PC-9 (cell line): ENCODE results near the gene RAB11FIP2. TPM values are rescaled to one million over a fixed set of nuclear protein-coding genes. Genes with fewer than 3 reads are reported as not detected.
A peak's percentile ranks its signal among the peaks of the same experiment; 100 is the strongest.

Source experiments
- BruUV-seq: library from RNA; stranded (reverse); fragments of 400-500 nt; replicated peaks from 2 replicates; lab custom pipeline; 2021; lab: Mats Ljungman, UMichigan
- CTCF ChIA-PET: fragments of 300-600 bp; sonication (Branson Sonifier 250); formaldehyde crosslinking; loops from one replicate; lab custom pipeline; 2022; ENCODE audit warnings: antibody characterized with exemption; lab: Charles Lee
- POLR2A ChIA-PET: fragments of 300-600 bp; sonication (Branson Sonifier 250); formaldehyde crosslinking; loops from one replicate; lab custom pipeline; 2022; ENCODE audit warnings: antibody characterized with exemption; ENCODE audit not compliant: unreplicated experiment; lab: Charles Lee
- DNase-seq, 2 experiments: peaks; one replicate each; pipeline versions ENCODE4 v3.0.0 to v3.0.0-alpha.2; 2015 to 2022; ENCODE audit warnings: mixed read lengths in 1 of 2
- H2AFZ ChIP-seq: fragments of 200-600 bp; sonication (generic); 2 replicates; pipeline ENCODE4 v1.8.1; 2017; ENCODE audit warnings: antibody characterized with exemption
- H3F3A ChIP-seq: fragments of 200-600 bp; sonication (generic); 2 replicates; pipeline ENCODE4 v1.8.1; 2017; ENCODE audit warnings: antibody characterized with exemption, mild to moderate bottlenecking, low read depth; ENCODE audit not compliant: insufficient read depth
- H3K27ac ChIP-seq: fragments of 200-600 bp; sonication (generic); 2 replicates; pipeline ENCODE4 v1.6.1; 2016; ENCODE audit warnings: mixed run types
- H3K27me3 ChIP-seq: fragments of 200-600 bp; sonication (generic); 2 replicates; pipeline ENCODE4 v1.6.1; 2016; ENCODE audit warnings: low read depth, mixed run types; ENCODE audit not compliant: insufficient read depth
- H3K36me3 ChIP-seq: fragments of 200-600 bp; sonication (generic); 2 replicates; pipeline ENCODE4 v1.6.1; 2016; ENCODE audit warnings: low read depth, mixed run types
- H3K4me1 ChIP-seq: fragments of 200-600 bp; sonication (generic); replicated peaks from 2 replicates; pipeline ENCODE4 v1.6.1; 2016; ENCODE audit warnings: mixed run types; ENCODE audit not compliant: insufficient read depth
- H3K4me2 ChIP-seq: fragments of 200-600 bp; sonication (generic); 2 replicates; pipeline ENCODE4 v1.6.1; 2017; ENCODE audit warnings: mixed run types
- H3K4me3 ChIP-seq: fragments of 200-600 bp; sonication (generic); 2 replicates; pipeline ENCODE4 v1.6.1; 2016; ENCODE audit warnings: mixed run types
- H3K79me2 ChIP-seq: fragments of 200-600 bp; sonication (generic); 2 replicates; pipeline ENCODE4 v1.6.1; 2017; ENCODE audit warnings: low read depth, mixed run types
- H3K9me2 ChIP-seq: fragments of 200-600 bp; sonication (generic); 2 replicates; pipeline ENCODE4 v1.8.1; 2017; ENCODE audit warnings: mild to moderate bottlenecking; ENCODE audit not compliant: insufficient read depth
- H3K9me3 ChIP-seq: fragments of 200-600 bp; sonication (generic); 2 replicates; pipeline ENCODE4 v1.8.1; 2016; ENCODE audit warnings: low read depth; ENCODE audit not compliant: insufficient read depth
- H4K20me1 ChIP-seq: fragments of 200-600 bp; sonication (generic); 2 replicates; pipeline ENCODE4 v1.8.1; 2017; ENCODE audit not compliant: insufficient read depth
- EZH2 ChIP-seq: fragments of 200-600 bp; sonication (generic); IDR thresholded peaks from 2 replicates; pipeline ENCODE4 v1.8.0; 2017; ENCODE audit warnings: antibody characterized with exemption, low read depth
- intact Hi-C: fragments of 100-400 bp; cut with micrococcal nuclease; formaldehyde crosslinking; loops from one replicate; pipeline ENCODE4 v1.10.0; 2022; ENCODE audit not compliant: unreplicated experiment
- total RNA-seq: library from RNA; stranded (reverse); gene quantifications from 2 replicates; pipeline ENCODE4 v1.2.3, GENCODE V29; 2021
- TF ChIP-seq, protein P1 (sequence below): fragments of 200-600 bp; sonication (generic); conservative IDR thresholded peaks from 2 replicates; pipeline ENCODE4 v1.6.1; 2017; ENCODE audit warnings: mixed run types, antibody characterized with exemption, mild to moderate bottlenecking, moderate library complexity

Gene RAB11FIP2
- total RNA-seq, 1 experiment from 2014 or later, result 6.0 TPM

DNA sequence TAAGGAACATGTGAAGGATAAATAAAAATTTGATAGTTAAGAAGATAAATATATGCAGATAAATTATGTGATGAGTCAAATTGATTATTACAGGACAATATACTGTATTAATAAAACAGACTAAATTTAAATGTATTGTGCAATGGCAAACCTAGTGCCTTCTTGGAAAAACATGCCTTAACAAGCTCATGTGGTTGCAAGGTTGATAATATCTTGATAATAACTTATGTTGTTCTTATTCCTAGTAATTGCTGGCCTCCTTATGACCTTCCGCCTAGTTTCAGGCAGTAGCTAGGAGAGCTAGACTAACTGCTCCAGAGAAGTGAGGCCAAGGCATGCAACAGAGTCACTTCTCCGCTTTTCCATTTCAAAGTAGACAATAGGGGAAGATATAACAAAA, 7.6 kb upstream of the RAB11FIP2 start:
- Histone ChIP-seq H3F3A (no peaks in the 10 kb centered on the region), H3K27ac (no peak overlapping the region), H2AFZ (no peak overlapping the region), H3K4me2 (no peak overlapping the region), H3K36me3 (no peaks in the 10 kb centered on the region), H3K9me3 (no peaks in the 10 kb centered on the region), H3K79me2 (no peaks in the 10 kb centered on the region), H3K4me1 (no peaks in the 10 kb centered on the region), H4K20me1 (no peaks in the 10 kb centered on the region), H3K4me3 (no peak overlapping the region), H3K27me3 (no peaks in the 10 kb centered on the region), H3K9me2 (no peaks in the 10 kb centered on the region)
- no peak for DNase-seq
- CTCF ChIA-PET, result no interaction called here
- no TSS peak for BruUV-seq
- intact Hi-C loops, result no loop called here
- POLR2A ChIA-PET, result no interaction called here
- TF ChIP-seq EZH2, result no peak
- TF ChIP-seq, protein P1, sequence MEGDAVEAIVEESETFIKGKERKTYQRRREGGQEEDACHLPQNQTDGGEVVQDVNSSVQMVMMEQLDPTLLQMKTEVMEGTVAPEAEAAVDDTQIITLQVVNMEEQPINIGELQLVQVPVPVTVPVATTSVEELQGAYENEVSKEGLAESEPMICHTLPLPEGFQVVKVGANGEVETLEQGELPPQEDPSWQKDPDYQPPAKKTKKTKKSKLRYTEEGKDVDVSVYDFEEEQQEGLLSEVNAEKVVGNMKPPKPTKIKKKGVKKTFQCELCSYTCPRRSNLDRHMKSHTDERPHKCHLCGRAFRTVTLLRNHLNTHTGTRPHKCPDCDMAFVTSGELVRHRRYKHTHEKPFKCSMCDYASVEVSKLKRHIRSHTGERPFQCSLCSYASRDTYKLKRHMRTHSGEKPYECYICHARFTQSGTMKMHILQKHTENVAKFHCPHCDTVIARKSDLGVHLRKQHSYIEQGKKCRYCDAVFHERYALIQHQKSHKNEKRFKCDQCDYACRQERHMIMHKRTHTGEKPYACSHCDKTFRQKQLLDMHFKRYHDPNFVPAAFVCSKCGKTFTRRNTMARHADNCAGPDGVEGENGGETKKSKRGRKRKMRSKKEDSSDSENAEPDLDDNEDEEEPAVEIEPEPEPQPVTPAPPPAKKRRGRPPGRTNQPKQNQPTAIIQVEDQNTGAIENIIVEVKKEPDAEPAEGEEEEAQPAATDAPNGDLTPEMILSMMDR, result no peak

DNA sequence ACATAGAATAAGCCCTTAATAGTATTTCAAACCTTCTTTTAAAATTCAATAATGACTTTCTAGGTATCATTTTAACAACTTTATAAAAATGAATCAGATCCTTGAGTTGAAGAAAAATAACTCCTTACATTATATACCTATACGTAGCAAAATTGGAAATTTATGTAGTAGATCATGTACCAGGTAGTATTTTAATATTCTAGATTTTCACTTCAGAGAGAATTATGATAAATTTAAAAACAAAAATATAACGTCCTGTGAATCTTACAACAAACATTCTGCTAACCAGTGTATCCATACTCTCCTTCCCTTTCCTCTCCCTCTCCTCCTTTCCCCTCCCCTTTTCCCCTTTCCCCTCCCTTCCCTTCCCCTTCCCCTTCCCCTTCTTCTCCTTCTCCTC, 6.1 kb upstream of the RAB11FIP2 start:
- no TSS peak for BruUV-seq
- no peaks in the 10 kb centered on the region for H3K79me2 ChIP-seq
- no peak overlapping the region for H3K4me2 ChIP-seq
- intact Hi-C loops, result no loop called here
- no peak for DNase-seq
- H3K27me3 ChIP-seq, result no peaks in the 10 kb centered on the region
- H3K9me2 ChIP-seq, result no peaks in the 10 kb centered on the region
- H3F3A ChIP-seq, result no peaks in the 10 kb centered on the region
- no peak overlapping the region for H2AFZ ChIP-seq
- no peaks in the 10 kb centered on the region for H3K36me3 ChIP-seq
- no peaks in the 10 kb centered on the region for H3K9me3 ChIP-seq
- H3K27ac ChIP-seq, result no peak overlapping the region
- TF ChIP-seq, protein P1, result no peak
- TF ChIP-seq EZH2, result no peak
- no peaks in the 10 kb centered on the region for H4K20me1 ChIP-seq
- POLR2A ChIA-PET, result no interaction called here
- no peak overlapping the region for H3K4me3 ChIP-seq
- CTCF ChIA-PET, result no interaction called here
- no peaks in the 10 kb centered on the region; the same call in 1 of the 2 replicates for H3K4me1 ChIP-seq

DNA sequence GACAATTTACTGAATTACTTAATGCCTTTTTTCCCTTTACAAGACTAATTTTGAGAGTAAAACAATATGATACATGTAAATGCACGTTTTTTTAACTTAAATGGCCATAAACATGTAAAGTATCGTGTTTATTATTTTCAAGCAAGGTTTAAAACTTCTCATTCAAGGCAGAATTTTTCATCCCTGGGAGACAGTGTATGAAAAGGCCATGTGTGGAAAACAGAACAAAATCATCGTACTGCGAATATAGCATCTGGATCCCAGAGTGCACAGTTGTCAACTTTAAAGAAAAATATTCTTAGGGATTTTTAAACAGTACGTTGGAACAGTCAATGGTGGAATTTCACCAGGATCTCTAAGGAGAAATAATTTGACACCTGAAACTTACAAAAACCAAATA, 1.1 kb upstream of the RAB11FIP2 start:
- no TSS peak for BruUV-seq
- POLR2A ChIA-PET, result no interaction called here
- Histone ChIP-seq H4K20me1 (no peaks in the 10 kb centered on the region), H3K27ac (no peak overlapping the region), H3K4me1 (peaks cover 23% of the 10 kb centered on the region), H3K36me3 (no peaks in the 10 kb centered on the region), H3F3A (no peaks in the 10 kb centered on the region), H3K4me2 (peak overlapping the region; percentile 75), H2AFZ (no peak overlapping the region; the same call in 1 of the 2 replicates), H3K27me3 (no peaks in the 10 kb centered on the region), H3K9me2 (no peaks in the 10 kb centered on the region), H3K79me2 (peaks cover 13% of the 10 kb centered on the region; the same call in 1 of the 2 replicates), H3K4me3 (no peak overlapping the region; the same call in 1 of the 2 replicates), H3K9me3 (no peaks in the 10 kb centered on the region)
- intact Hi-C loops, result no loop called here
- CTCF ChIA-PET, result no interaction called here
- no peak for DNase-seq
- no peak for TF ChIP-seq EZH2
- TF ChIP-seq, protein P1, result no peak
